Measurements from ENCODE around the gene LEUTX.

Gene LEUTX

GRCh38 chr19:39824143-39825092 lies 45.8 kb downstream of the LEUTX start:
- DNase-seq (ENCODE audit: low spot score), result peak; percentile 76

- no peak for DNase-seq (ENCODE audit: low spot score)
Observed at GRCh38 chr19:39825093-39825463, 46.4 kb downstream of the LEUTX start.

GRCh38 chr19:39825531-39826076 lies 47.0 kb downstream of the LEUTX start:
- no peak for DNase-seq (ENCODE audit: low spot score)

GRCh38 chr19:39826311-39826945 lies 47.8 kb downstream of the LEUTX start:
- no peak for DNase-seq (ENCODE audit: low spot score)

GRCh38 chr19:39827216-39827615 lies 48.6 kb downstream of the LEUTX start:
- no peak for DNase-seq (ENCODE audit: low spot score)

DNA sequence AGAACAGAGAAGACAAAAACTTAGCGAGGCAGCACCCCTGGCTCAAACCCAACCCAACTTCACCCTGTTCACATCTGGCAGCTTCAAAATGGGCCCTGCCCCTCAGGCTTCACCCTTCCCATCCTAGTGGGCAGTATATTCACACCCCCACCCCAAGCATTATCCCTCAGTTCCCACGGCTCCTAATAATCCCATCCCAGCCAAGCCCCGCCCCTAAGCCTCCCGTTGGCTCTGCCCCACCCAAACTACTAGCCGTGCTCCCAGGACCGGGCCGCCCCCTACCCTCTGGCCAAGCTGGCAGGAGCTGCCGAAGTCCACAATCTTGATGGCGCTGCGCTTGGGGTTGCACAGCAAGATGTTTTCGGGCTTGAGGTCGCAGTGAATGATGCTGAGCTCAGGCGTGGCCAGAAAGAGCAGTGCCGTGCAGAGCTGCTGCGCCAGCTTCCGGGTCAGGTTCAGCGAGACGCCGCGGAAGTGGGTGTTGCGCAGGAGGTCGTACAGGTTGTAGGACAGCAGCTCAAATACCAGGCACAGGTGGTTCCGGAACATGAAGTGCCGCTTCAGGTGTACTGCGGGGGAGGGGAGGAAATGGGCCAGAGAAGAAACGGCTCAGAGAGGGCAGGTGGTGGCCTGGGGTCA lies 49.5 kb downstream of the LEUTX start:
- no peak for DNase-seq (ENCODE audit: low spot score)

- no peak for DNase-seq (ENCODE audit: low spot score)
Observed at GRCh38 chr19:39828654-39829032, 50.0 kb downstream of the LEUTX start.

DNA sequence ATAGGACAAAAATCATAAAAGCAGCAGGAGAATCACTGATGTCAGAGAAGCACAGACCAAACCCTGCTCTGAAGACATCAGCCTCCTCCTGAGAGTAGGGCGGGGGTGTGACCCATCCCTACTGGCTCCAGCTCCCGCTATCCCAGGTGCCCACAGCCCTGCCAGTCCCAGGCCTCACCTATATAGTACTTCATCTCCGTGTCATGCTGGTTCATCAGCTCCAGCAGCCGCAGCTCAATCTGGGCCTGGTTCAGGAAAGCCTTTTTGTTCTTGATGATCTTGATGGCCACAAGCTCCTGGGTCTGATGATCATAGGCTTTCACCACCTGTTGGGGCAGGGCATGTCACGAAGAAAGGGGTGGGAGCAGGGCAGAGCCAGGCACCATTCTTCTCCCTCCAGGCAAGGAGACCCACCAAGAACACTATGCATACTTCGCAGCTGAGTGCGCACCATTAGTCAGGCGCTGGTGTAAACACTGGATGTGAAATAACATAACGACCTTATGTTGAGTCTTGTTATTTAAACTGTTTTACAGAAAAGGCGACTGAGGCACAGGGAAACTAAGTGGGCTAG lies 51.1 kb downstream of the LEUTX start:
- no peak for DNase-seq (ENCODE audit: low spot score)

DNA sequence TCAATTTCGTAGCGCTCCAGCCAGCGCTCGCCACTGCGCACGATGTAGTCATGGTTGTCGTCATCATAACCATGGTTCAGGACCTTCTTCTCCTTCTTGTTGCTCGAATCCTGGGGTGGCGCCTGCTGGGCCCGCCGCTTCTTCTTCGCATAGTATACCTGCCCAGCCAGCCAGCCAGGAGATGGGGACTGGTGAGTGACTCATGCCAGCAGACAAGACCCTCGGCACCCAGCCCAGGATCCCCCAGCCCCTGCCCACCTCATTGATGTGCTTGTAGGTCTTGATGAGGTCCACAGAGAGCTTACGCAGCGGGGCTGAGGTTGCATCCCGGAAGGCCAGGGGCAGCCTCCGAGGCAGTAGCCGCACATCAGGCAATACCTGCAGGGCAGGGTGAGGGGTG lies 51.8 kb downstream of the LEUTX start:
- DNase-seq (ENCODE audit: low spot score), result no peak

- no peak for DNase-seq (ENCODE audit: low spot score)
Observed at GRCh38 chr19:39830847-39831246, 52.2 kb downstream of the LEUTX start.

- no peak for DNase-seq (ENCODE audit: low spot score)
Observed at GRCh38 chr19:39831679-39832078, 53.0 kb downstream of the LEUTX start.

DNA sequence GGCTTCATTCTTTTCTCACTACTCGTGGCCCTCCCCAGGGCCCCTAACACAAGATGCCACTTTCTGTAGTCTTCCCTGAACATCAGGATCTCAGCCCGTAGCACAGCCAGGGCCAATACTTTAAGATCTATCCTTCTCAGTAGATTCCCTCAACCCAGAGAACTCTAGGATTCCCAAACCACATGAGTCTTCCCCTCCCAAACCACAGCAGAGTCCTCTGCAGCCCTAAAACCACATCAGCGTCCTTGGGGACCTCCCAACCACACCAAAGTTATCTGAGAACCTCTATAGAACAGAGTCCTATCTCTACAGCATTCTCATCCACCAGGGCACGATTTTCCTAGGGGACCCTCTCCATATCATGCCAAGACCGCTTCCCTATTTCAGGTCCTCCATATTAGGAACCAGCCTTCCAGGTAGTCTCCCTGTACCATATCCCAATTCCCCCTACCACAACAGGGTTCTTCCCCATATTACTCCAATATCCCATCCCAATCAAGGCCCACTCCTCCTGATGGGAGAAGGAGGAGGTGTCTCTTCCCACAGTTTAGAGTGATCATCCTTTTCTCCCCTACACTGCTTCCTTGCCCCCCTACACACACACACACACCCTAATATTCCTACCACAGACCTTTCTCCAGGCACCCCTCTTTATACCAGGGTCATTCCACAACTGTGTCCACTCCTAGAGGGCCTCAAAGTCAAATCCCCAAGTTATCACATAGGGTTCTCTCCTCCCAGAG lies 53.9 kb downstream of the LEUTX start:
- DNase-seq (ENCODE audit: low spot score), result no peak

DNA sequence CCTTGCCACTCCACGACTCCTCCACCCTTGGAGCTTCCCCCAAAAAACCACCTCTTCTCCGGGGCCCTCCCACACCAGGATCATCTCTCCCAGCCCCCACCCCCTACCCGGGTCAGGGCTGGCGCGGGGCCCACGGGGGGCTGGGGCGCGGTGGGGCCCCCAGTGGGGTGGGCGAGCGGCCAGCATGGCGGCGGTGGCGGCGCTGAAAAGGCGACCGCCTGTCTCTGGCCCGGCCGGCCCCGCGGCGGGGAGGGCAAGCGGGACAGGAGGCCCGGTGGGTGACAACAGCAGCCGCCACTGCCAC lies 54.5 kb downstream of the LEUTX start:
- DNase-seq (ENCODE audit: low spot score), result no peak

GRCh38 chr19:39833464-39834286 lies 55.0 kb downstream of the LEUTX start, which contains the start of gene DYRK1B:
Gene DYRK1B (minus strand): TSS chr19:39834162. CDS start chr19:39831867, 2,295 bp downstream.
- peak; percentile 61 for DNase-seq (ENCODE audit: low spot score)

- DNase-seq (ENCODE audit: low spot score), result no peak
Observed at GRCh38 chr19:39834287-39834841, 55.7 kb downstream of the LEUTX start.

Measured in HuH-7.5 (cell line).